AG04450 (cell line): ENCODE measurements around the gene OST4. TPM values are rescaled to one million over a fixed set of nuclear protein-coding genes. Genes with fewer than 3 reads are reported as not detected.
A peak's percentile ranks its signal among the peaks of the same experiment; 100 is the strongest.

ENCODE experiments used
- CTCF ChIA-PET: fragments of 300-600, 350-600 bp; formaldehyde crosslinking; extraction: SDS; loops from one replicate; lab custom pipeline; 2022; ENCODE audit warnings: antibody characterized with exemption, inconsistent platforms; lab: Charles Lee
- POLR2A ChIA-PET: fragments of 350-600 bp; formaldehyde crosslinking; extraction: SDS; loops from one replicate; lab custom pipeline; 2021; ENCODE audit warnings: antibody characterized with exemption, inconsistent platforms; lab: Yijun Ruan, JAX
- DNase-seq: peaks from one replicate; pipeline ENCODE4 v3.0.0-alpha.2; 2011; ENCODE audit warnings: low read depth, low spot score
- H3K27ac ChIP-seq: one replicate; pipeline ENCODE4 v1.5.1; 2012; ENCODE audit warnings: low read depth, low read length, control low read depth
- H3K27me3 ChIP-seq: one replicate; pipeline ENCODE4 v1.6.0; 2012; ENCODE audit warnings: low read length; ENCODE audit not compliant: control insufficient read depth, insufficient read depth
- H3K4me3 ChIP-seq: 2 replicates; pipeline ENCODE4 v1.5.1; 2011; ENCODE audit warnings: mild to moderate bottlenecking, low read depth, low read length, control low read depth
- H3K9me3 ChIP-seq: 2 replicates; pipeline ENCODE4 v1.5.1; 2012; ENCODE audit warnings: low read length; ENCODE audit not compliant: control insufficient read depth, insufficient read depth
- polyA plus RNA-seq: library from polyadenylated mRNA; depleted of rRNA; stranded (reverse); fragments of >200 nt; gene quantifications from 2 replicates; pipeline ENCODE4 v1.2.3, GENCODE V29; 2011
- TF ChIP-seq, protein P1 (sequence below): IDR thresholded peaks from 2 replicates; pipeline ENCODE4 v1.5.1; 2011; ENCODE audit warnings: low read depth, low read length, control low read depth, inconsistent platforms

Gene OST4
- polyA plus RNA-seq, 1 experiment: 679 TPM

GRCh38 chr2:27095745-27096651 lies 24.5 kb upstream of the OST4 start:
- CTCF ChIA-PET: interaction anchor here (0.9 to 9.6 kb wide), 4 partner anchors 9 to 250 kb away, joined by 3 to 136 read pairs (median 28); partner anchors contain the start of gene KHK
- POLR2A ChIA-PET: no interaction called here
- Histone ChIP-seq H3K9me3 (no peaks in the 10 kb centered on the region; the same call in 1 of the 2 replicates), H3K4me3 (peak overlapping the region; percentile 32), H3K27me3 (no peaks in the 10 kb centered on the region), H3K27ac (no peak overlapping the region)
- TF ChIP-seq, protein P1, sequence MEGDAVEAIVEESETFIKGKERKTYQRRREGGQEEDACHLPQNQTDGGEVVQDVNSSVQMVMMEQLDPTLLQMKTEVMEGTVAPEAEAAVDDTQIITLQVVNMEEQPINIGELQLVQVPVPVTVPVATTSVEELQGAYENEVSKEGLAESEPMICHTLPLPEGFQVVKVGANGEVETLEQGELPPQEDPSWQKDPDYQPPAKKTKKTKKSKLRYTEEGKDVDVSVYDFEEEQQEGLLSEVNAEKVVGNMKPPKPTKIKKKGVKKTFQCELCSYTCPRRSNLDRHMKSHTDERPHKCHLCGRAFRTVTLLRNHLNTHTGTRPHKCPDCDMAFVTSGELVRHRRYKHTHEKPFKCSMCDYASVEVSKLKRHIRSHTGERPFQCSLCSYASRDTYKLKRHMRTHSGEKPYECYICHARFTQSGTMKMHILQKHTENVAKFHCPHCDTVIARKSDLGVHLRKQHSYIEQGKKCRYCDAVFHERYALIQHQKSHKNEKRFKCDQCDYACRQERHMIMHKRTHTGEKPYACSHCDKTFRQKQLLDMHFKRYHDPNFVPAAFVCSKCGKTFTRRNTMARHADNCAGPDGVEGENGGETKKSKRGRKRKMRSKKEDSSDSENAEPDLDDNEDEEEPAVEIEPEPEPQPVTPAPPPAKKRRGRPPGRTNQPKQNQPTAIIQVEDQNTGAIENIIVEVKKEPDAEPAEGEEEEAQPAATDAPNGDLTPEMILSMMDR: no peak
- no peak for DNase-seq

DNA sequence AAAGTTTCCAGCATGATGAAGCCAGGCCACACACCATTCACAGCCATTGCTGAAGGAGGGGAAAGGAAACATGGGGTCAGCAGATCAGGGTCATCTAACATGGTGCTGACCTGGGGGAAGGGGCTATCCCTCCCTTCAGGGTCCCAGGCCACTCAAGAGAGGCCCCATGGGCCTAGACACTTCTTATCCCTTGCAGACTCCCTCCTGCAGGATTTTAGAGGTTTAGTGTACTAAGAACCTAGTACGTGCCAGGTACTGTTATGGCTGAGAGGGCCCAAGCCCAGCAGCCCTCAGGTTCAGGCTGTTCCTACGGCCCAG lies 23.9 kb upstream of the OST4 start:
- H3K27me3 ChIP-seq: no peaks in the 10 kb centered on the region
- POLR2A ChIA-PET: no interaction called here
- DNase-seq: no peak
- CTCF ChIA-PET: interaction anchor here (6.0 to 9.6 kb wide), 2 partner anchors 96 to 184 kb away, joined by 50 to 136 read pairs; no protein-coding TSS in a partner anchor
- no peak overlapping the region for H3K4me3 ChIP-seq
- TF ChIP-seq, protein P1: no peak
- no peaks in the 10 kb centered on the region; the same call in 1 of the 2 replicates for H3K9me3 ChIP-seq
- no peak overlapping the region for H3K27ac ChIP-seq

- POLR2A ChIA-PET: no interaction called here
- no peak for DNase-seq
- Histone ChIP-seq H3K9me3 (no peaks in the 10 kb centered on the region), H3K27me3 (no peaks in the 10 kb centered on the region), H3K27ac (no peak overlapping the region), H3K4me3 (no peak overlapping the region)
- CTCF ChIA-PET: interaction anchor here (9.6 kb wide), 1 partner anchor 97 kb away, joined by 136 read pairs; no protein-coding TSS in a partner anchor
- TF ChIP-seq, protein P1: no peak
These were observed 23.0 kb upstream of the OST4 start for GRCh38 chr2:27094353-27094984.

DNA sequence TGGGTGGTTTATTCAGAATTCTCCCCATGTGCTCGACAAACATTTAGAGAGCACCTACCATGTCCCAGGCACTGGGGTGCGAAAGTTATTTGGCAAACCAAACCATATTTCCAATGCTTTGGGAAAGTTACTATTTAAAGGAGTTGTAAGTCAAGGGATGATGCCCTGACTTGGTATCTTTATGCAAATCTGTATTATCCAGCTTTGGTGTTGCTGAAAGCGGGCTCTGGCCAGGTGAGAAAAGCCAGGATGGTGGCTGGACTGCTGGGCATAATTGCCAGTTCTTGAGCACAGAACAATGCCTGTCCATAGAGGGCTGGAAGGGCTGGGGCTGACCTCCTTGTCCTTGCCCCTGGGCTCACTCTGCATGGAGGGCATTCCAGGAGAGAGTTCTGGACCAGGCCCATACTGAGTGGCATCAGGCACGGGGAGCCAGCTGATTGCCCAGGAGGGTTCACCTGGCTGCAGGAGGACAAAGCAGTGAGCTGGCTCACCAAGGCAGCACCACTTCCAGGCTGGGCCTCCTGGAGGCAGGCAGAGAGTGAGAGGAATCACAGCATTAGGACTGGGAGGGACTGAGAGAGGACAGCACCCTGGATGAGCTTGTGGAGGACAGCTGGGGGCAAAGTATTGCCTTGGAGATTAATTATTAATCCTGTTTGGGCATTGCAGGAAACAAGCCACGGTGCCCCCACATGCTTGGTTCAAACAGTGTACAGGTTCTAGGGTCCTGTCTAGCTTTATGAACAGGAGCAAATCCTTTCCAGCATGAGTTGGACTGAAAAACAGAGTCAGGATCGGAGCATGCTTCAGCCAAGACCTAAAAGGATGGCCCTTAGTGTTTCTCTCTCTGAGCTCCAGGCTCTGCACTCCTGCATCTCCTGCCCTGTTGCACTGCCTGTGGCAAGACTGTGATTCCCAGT lies 22.2 kb upstream of the OST4 start:
- TF ChIP-seq, protein P1: no peak
- H3K27ac ChIP-seq: no peak overlapping the region
- POLR2A ChIA-PET: no interaction called here
- no peak for DNase-seq
- no peaks in the 10 kb centered on the region for H3K9me3 ChIP-seq
- H3K4me3 ChIP-seq: no peak overlapping the region
- H3K27me3 ChIP-seq: no peaks in the 10 kb centered on the region
- CTCF ChIA-PET: no interaction called here
